Fibroblast of lung (primary cell): ENCODE measurements around the gene ARMH1. TPM values are rescaled to one million over a fixed set of nuclear protein-coding genes. Genes with fewer than 3 reads are reported as not detected.

Source experiments
- DNase-seq, 2 donors: peaks; one replicate each; pipeline versions ENCODE4 v3.0.0 to v3.0.0-alpha.2; 2010; ENCODE audit warnings: low read depth in 2 of 2
- H2AFZ ChIP-seq: 2 replicates; pipeline ENCODE4 v1.5.1; 2012; ENCODE audit warnings: low read length, control low read depth, inconsistent platforms
- H3K27ac ChIP-seq: 2 replicates; pipeline ENCODE4 v1.5.1; 2011; ENCODE audit warnings: low read length, control low read depth; ENCODE audit not compliant: insufficient read depth
- H3K27me3 ChIP-seq: 2 replicates; pipeline ENCODE4 v1.5.1; 2011; ENCODE audit warnings: mild to moderate bottlenecking, low read length; ENCODE audit not compliant: control insufficient read depth, insufficient read depth
- H3K36me3 ChIP-seq: 2 replicates; pipeline ENCODE4 v1.5.1; 2011; ENCODE audit warnings: low read length; ENCODE audit not compliant: control insufficient read depth, insufficient read depth
- H3K4me1 ChIP-seq: 2 replicates; pipeline ENCODE4 v1.5.1; 2011; ENCODE audit warnings: low read length; ENCODE audit not compliant: control insufficient read depth, insufficient read depth; ENCODE audit errors: extremely low read depth
- H3K4me2 ChIP-seq: 2 replicates; pipeline ENCODE4 v1.5.1; 2011; ENCODE audit warnings: low read length, control low read depth; ENCODE audit not compliant: insufficient read depth; ENCODE audit errors: extremely low read depth
- H3K4me3 ChIP-seq, 4 experiments: fragments of 200-600 bp in 1 of 4; sonication (generic) in 1 of 4; replicated peaks in 1 of 4; 2 replicates each; pipeline ENCODE4 v1.5.1; 2011 to 2016; ENCODE audit warnings: low read length in 4 of 4, low read depth in 3 of 4, mild to moderate bottlenecking in 3 of 4, control low read depth in 2 of 4, inconsistent platforms in 1 of 4, mixed read lengths in 1 of 4; ENCODE audit not compliant: insufficient read depth in 1 of 4; ENCODE audit errors: control extremely low read depth in 1 of 4
- H3K79me2 ChIP-seq: 2 replicates; pipeline ENCODE4 v1.5.1; 2012; ENCODE audit warnings: mild to moderate bottlenecking, low read length, inconsistent platforms; ENCODE audit not compliant: control insufficient read depth, insufficient read depth
- H3K9ac ChIP-seq: 2 replicates; pipeline ENCODE4 v1.5.1; 2011; ENCODE audit warnings: mild to moderate bottlenecking, low read length, control low read depth; ENCODE audit not compliant: insufficient read depth
- H3K9me3 ChIP-seq: 2 replicates; pipeline ENCODE4 v1.5.1; 2012; ENCODE audit warnings: low read depth, low read length; ENCODE audit not compliant: control insufficient read depth, insufficient read depth
- H4K20me1 ChIP-seq: 2 replicates; pipeline ENCODE4 v1.5.1; 2011; ENCODE audit warnings: low read length; ENCODE audit not compliant: control insufficient read depth, insufficient read depth; ENCODE audit errors: extremely low read depth
- EZH2 ChIP-seq: IDR thresholded peaks from 2 replicates; pipeline ENCODE4 v1.5.1; 2012; ENCODE audit warnings: low read length, control low read depth, mild to moderate bottlenecking; ENCODE audit errors: missing control alignments
- polyA plus RNA-seq, 2 donors: library from polyadenylated mRNA; depleted of rRNA in 1 of 2; stranded (reverse) in 1 of 2; unstranded in 1 of 2; fragments of >200 nt; gene quantifications; 2 replicates each; pipeline ENCODE4 v1.2.1, GENCODE V29; 2011 to 2012; ENCODE audit warnings: missing spikeins in 1 of 2
- total RNA-seq: library from RNA; depleted of rRNA; stranded (reverse); fragments of >200 nt; gene quantifications from 2 replicates; pipeline ENCODE4 v1.2.1, GENCODE V29; 2014
- TF ChIP-seq, protein P1 (sequence below), 2 donors: IDR thresholded peaks in 1 of 2; conservative IDR thresholded peaks in 1 of 2; 1 replicate in 1 of 2; 2 replicates in 1 of 2; pipeline ENCODE4 v1.5.1; 2011 to 2012; ENCODE audit warnings: low read length in 2 of 2, control low read depth in 1 of 2, inconsistent platforms in 1 of 2, low read depth in 1 of 2, mild to moderate bottlenecking in 1 of 2

The ARMH1 gene
- total and polyA plus RNA-seq, 2 donors (not counting 1 experiment from before 2014, with no cell fraction given): 2.4 to 6.4 TPM

DNA sequence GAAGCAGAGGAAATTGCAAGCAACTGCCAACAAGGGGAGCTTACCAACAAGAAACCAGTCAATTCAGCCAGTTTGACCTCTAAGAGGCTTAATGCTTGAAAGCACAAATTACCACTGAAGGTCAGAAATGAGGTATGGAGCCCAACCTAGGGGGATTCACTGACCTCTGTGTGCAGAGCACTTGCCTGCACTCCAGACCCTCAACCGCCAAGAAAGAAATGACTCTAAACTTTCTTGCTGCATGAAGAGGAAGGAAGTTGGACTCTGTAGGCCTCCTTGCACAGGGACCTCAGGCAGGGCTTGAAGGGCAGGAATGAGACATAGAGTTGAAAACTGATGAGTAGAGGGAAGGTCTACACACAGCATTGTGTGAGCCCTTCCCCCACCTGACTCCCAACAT is 10.0 kb downstream of the ARMH1 start:
- H3K4me2 ChIP-seq: no peak overlapping the region
- TF ChIP-seq, protein P1, sequence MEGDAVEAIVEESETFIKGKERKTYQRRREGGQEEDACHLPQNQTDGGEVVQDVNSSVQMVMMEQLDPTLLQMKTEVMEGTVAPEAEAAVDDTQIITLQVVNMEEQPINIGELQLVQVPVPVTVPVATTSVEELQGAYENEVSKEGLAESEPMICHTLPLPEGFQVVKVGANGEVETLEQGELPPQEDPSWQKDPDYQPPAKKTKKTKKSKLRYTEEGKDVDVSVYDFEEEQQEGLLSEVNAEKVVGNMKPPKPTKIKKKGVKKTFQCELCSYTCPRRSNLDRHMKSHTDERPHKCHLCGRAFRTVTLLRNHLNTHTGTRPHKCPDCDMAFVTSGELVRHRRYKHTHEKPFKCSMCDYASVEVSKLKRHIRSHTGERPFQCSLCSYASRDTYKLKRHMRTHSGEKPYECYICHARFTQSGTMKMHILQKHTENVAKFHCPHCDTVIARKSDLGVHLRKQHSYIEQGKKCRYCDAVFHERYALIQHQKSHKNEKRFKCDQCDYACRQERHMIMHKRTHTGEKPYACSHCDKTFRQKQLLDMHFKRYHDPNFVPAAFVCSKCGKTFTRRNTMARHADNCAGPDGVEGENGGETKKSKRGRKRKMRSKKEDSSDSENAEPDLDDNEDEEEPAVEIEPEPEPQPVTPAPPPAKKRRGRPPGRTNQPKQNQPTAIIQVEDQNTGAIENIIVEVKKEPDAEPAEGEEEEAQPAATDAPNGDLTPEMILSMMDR (conservative IDR thresholded peaks at IDR 0.05 in 1 of 2, IDR thresholded peaks at IDR 0.05 in 1 of 2; ENCODE audit: low read depth in 1 of 2, low read length in 2 of 2): no peak
- TF ChIP-seq EZH2: no peak
- no peaks in the 10 kb centered on the region for H3K9me3 ChIP-seq
- no peaks in the 10 kb centered on the region for H3K27me3 ChIP-seq
- no peaks in the 10 kb centered on the region for H3K79me2 ChIP-seq
- no peak overlapping the region for H3K27ac ChIP-seq
- H4K20me1 ChIP-seq: no peaks in the 10 kb centered on the region
- no peak overlapping the region for H2AFZ ChIP-seq
- H3K36me3 ChIP-seq: no peaks in the 10 kb centered on the region
- H3K9ac ChIP-seq: no peak overlapping the region
- H3K4me3 ChIP-seq: no peak overlapping the region
- H3K4me1 ChIP-seq: no peaks in the 10 kb centered on the region
- DNase-seq: no peak

DNA sequence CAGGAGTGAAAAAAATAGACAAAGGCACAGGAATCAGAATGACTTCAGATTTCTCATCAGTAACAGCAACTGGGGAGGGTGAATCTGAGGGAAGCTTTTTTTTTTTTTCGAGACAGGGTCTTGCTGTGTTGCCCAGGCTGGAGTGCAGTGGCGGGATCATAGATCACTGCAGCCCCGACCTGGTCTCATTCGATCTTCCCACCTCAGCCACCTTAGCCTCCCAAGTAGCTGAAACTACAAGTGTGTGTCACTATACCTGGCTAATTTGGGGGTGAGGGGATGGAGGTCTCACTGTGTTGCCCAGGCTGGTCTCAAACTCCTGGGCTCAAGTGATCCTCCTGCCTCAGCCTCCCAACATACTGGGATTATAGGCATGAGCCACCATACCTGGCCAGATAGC is 10.7 kb downstream of the ARMH1 start:
- no peaks in the 10 kb centered on the region for H3K9me3 ChIP-seq
- H3K27me3 ChIP-seq: no peaks in the 10 kb centered on the region
- TF ChIP-seq, protein P1 (conservative IDR thresholded peaks at IDR 0.05 in 1 of 2, IDR thresholded peaks at IDR 0.05 in 1 of 2; ENCODE audit: low read depth in 1 of 2, low read length in 2 of 2): no peak
- no peak for TF ChIP-seq EZH2

DNA sequence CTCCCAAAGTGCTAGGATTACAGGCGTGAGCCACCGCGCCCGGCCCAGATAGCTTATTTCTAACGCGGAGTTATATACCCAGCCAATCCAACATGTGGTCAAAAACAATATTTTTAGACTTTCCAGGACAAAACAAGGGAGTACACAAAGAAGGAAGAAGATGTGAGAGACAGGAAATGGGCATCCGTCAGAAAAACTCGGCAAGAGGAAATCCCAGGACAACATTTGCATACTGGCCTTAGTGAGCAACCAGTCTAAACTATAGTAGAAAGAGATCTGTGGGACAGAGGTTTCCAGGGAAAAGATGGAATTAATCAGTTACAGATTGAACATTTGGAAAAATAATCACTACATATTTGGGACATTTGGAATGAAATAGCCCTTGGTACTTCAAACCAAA is 11.4 kb downstream of the ARMH1 start:
- no peak for TF ChIP-seq EZH2
- TF ChIP-seq, protein P1 (conservative IDR thresholded peaks at IDR 0.05 in 1 of 2, IDR thresholded peaks at IDR 0.05 in 1 of 2; ENCODE audit: low read depth in 1 of 2, low read length in 2 of 2): no peak
- Histone ChIP-seq H3K4me3 (no peak overlapping the region), H4K20me1 (no peaks in the 10 kb centered on the region), H3K27ac (no peak overlapping the region), H3K36me3 (no peaks in the 10 kb centered on the region), H2AFZ (no peak overlapping the region), H3K4me2 (no peak overlapping the region), H3K4me1 (no peaks in the 10 kb centered on the region), H3K9me3 (no peaks in the 10 kb centered on the region), H3K9ac (no peak overlapping the region), H3K27me3 (no peaks in the 10 kb centered on the region), H3K79me2 (no peaks in the 10 kb centered on the region)
- no peak for DNase-seq

More for the DNA sequence above, 10.7 kb downstream of the ARMH1 start:
- H3K27ac ChIP-seq: no peak overlapping the region
- DNase-seq: no peak
- H3K4me3 ChIP-seq: no peak overlapping the region
- H3K4me2 ChIP-seq: no peak overlapping the region
- no peaks in the 10 kb centered on the region for H3K36me3 ChIP-seq
- no peak overlapping the region for H2AFZ ChIP-seq
- H3K9ac ChIP-seq: no peak overlapping the region
- H3K4me1 ChIP-seq: no peaks in the 10 kb centered on the region
- H3K79me2 ChIP-seq: no peaks in the 10 kb centered on the region
- no peaks in the 10 kb centered on the region for H4K20me1 ChIP-seq
